GM23338 (cell line): Measurements from ENCODE around the gene TGOLN2. TPM values are rescaled to one million over a fixed set of nuclear protein-coding genes. Genes with fewer than 3 reads are reported as not detected.

Experiments used
- ATAC-seq: fragments of 200-7000 bp; cut with Tn5 transposase; 3 replicates; pipeline ENCODE4 v1.9.1; 2020
- DNase-seq: peaks from one replicate; pipeline ENCODE4 v3.0.0-alpha.2; 2015; ENCODE audit warnings: low spot score
- H2AFZ ChIP-seq: fragments of 200-600 bp; sonication (generic); 2 replicates; pipeline ENCODE4 v1.8.0; 2016; ENCODE audit warnings: antibody characterized with exemption, mild to moderate bottlenecking, moderate library complexity
- H3F3A ChIP-seq: fragments of 200-600 bp; sonication (generic); replicated peaks from 2 replicates; pipeline ENCODE4 v1.8.0; 2017; ENCODE audit warnings: antibody characterized with exemption, mixed run types, low read depth
- H3K27ac ChIP-seq: fragments of 200-600 bp; sonication (generic); 2 replicates; pipeline ENCODE4 v1.6.1; 2016; ENCODE audit warnings: low read depth
- H3K27me3 ChIP-seq: fragments of 200-600 bp; sonication (generic); 2 replicates; pipeline ENCODE4 v1.8.0; 2016; ENCODE audit warnings: mild to moderate bottlenecking, mixed run types, moderate library complexity; ENCODE audit not compliant: insufficient read depth
- H3K36me3 ChIP-seq: fragments of 200-600 bp; sonication (generic); 2 replicates; pipeline ENCODE4 v1.8.0; 2016; ENCODE audit warnings: mild to moderate bottlenecking; ENCODE audit not compliant: insufficient read depth
- H3K4me1 ChIP-seq: fragments of 200-600 bp; sonication (generic); 2 replicates; pipeline ENCODE4 v1.8.0; 2016; ENCODE audit warnings: mild to moderate bottlenecking, moderate library complexity; ENCODE audit not compliant: insufficient read depth
- H3K4me2 ChIP-seq: fragments of 200-600 bp; sonication (generic); 2 replicates; pipeline ENCODE4 v1.7.1; 2017; ENCODE audit warnings: mixed run types
- H3K4me3 ChIP-seq: fragments of 200-600 bp; sonication (generic); 2 replicates; pipeline ENCODE4 v1.6.1; 2016; ENCODE audit warnings: mixed run types
- H3K79me2 ChIP-seq: fragments of 200-600 bp; sonication (generic); replicated peaks from 2 replicates; pipeline ENCODE4 v1.8.0; 2017; ENCODE audit warnings: mild to moderate bottlenecking; ENCODE audit not compliant: insufficient read depth
- H3K9me2 ChIP-seq: fragments of 200-600 bp; sonication (generic); 2 replicates; pipeline ENCODE4 v1.8.0; 2017; ENCODE audit not compliant: insufficient read depth
- H4K20me1 ChIP-seq: fragments of 200-600 bp; sonication (generic); replicated peaks from 2 replicates; pipeline ENCODE4 v1.8.0; 2017; ENCODE audit warnings: mild to moderate bottlenecking; ENCODE audit not compliant: insufficient read depth
- H3K27ac Mint-ChIP-seq: 2 replicates; pipeline ENCODE4 v1.8.0; 2020; ENCODE audit warnings: inconsistent platforms, mild to moderate bottlenecking, moderate library complexity, mixed read lengths
- H3K27me3 Mint-ChIP-seq: 3 replicates; pipeline ENCODE4 v1.8.0; 2022; ENCODE audit warnings: low read depth, mild to moderate bottlenecking, moderate library complexity, mixed read lengths, inconsistent platforms; ENCODE audit not compliant: insufficient read depth, poor library complexity
- H3K36me3 Mint-ChIP-seq: 3 replicates; pipeline ENCODE4 v1.8.0; 2021; ENCODE audit warnings: low read depth, mild to moderate bottlenecking, inconsistent platforms, moderate library complexity, mixed read lengths
- H3K4me1 Mint-ChIP-seq: 3 replicates; pipeline ENCODE4 v1.8.0; 2020; ENCODE audit warnings: mild to moderate bottlenecking, inconsistent platforms, mixed read lengths
- H3K4me3 Mint-ChIP-seq: 3 replicates; pipeline ENCODE4 v1.8.0; 2021; ENCODE audit warnings: moderate library complexity, mild to moderate bottlenecking, inconsistent platforms, mixed read lengths
- H3K9me3 Mint-ChIP-seq: 3 replicates; pipeline ENCODE4 v1.8.0; 2020; ENCODE audit warnings: moderate library complexity, mild to moderate bottlenecking, inconsistent platforms, mixed read lengths
- JUNB ChIP-seq: IDR thresholded peaks from one replicate; pipeline ENCODE4 v1.6.1; 2016; ENCODE audit warnings: antibody characterized with exemption; ENCODE audit not compliant: unreplicated experiment
- STAT1 ChIP-seq: IDR thresholded peaks from one replicate; pipeline ENCODE4 v1.6.1; 2016; ENCODE audit warnings: antibody characterized with exemption; ENCODE audit not compliant: unreplicated experiment
- ZNF331 ChIP-seq: fragments of 250-450 bp; sonication (Bioruptor Pico); IDR thresholded peaks from 2 replicates; pipeline ENCODE4 v1.5.0; 2020; ENCODE audit warnings: low read depth, mild to moderate bottlenecking, moderate library complexity
- polyA plus RNA-seq: library from polyadenylated mRNA; unstranded; fragments of >200 nt; fragmentation: Nextera tagmentation; extraction: Ambion mirVana; gene quantifications from 2 replicates; pipeline ENCODE4 v1.2.1, GENCODE V29; 2016
- total RNA-seq: library from RNA; depleted of rRNA; stranded (reverse); fragments of >200 nt; shearing (Covaris generic); gene quantifications from 2 replicates; pipeline ENCODE4 v1.2.3, GENCODE V29; 2014
- TF ChIP-seq, protein P1 (sequence below): fragments of 250-450 bp; sonication (Bioruptor Pico); IDR thresholded peaks from 2 replicates; pipeline ENCODE4 v1.5.0; 2020; ENCODE audit warnings: mild to moderate bottlenecking, moderate library complexity
- TF ChIP-seq, protein P2 (sequence below): IDR thresholded peaks from 2 replicates; pipeline ENCODE4 v1.6.1; 2016; ENCODE audit warnings: antibody characterized with exemption
- TF ChIP-seq, protein P3 (sequence below): IDR thresholded peaks from one replicate; pipeline ENCODE4 v1.6.1; 2018; ENCODE audit warnings: antibody characterized with exemption; ENCODE audit not compliant: unreplicated experiment

Gene TGOLN2
- total and polyA plus RNA-seq, 2 experiments from 2014 or later, result 20.8 to 48.3 TPM

DNA sequence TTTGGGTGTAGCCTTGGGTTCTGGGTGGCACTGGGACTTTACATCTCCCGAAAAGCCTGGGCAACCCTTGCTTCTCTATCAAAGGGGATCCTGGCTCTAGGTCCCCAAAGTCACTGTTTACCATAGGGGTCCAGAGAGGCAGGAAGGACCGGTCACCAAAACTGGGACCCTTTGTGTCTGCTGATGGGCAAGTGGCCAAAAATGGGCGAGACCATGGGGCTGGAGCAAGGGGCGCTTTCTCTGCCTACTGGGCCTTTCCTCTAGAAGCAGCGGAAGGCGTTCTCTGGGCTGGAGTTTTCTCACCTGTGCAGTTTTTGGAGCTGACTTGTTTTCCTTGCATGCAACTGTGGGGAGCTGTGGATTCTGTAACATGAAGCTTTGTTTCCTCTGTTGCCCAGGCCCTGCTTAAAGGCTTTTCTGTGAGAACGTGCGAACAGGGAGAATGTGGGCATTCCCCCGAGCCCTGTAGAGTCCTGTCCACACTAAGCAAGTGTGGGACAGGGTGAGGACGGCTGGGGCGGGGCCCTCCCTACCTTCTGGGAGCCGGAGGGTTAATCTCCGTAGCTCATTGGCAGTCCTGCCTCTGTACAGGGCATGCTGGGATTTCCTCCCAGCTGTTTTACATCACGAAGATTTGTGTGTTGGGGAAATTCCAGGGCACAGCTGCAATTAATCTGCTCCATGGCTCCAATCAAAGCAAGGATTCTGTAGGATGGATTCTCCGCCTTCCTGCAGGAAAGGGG is 50.2 kb downstream of the TGOLN2 start (continued):
- TF ChIP-seq, protein P1, sequence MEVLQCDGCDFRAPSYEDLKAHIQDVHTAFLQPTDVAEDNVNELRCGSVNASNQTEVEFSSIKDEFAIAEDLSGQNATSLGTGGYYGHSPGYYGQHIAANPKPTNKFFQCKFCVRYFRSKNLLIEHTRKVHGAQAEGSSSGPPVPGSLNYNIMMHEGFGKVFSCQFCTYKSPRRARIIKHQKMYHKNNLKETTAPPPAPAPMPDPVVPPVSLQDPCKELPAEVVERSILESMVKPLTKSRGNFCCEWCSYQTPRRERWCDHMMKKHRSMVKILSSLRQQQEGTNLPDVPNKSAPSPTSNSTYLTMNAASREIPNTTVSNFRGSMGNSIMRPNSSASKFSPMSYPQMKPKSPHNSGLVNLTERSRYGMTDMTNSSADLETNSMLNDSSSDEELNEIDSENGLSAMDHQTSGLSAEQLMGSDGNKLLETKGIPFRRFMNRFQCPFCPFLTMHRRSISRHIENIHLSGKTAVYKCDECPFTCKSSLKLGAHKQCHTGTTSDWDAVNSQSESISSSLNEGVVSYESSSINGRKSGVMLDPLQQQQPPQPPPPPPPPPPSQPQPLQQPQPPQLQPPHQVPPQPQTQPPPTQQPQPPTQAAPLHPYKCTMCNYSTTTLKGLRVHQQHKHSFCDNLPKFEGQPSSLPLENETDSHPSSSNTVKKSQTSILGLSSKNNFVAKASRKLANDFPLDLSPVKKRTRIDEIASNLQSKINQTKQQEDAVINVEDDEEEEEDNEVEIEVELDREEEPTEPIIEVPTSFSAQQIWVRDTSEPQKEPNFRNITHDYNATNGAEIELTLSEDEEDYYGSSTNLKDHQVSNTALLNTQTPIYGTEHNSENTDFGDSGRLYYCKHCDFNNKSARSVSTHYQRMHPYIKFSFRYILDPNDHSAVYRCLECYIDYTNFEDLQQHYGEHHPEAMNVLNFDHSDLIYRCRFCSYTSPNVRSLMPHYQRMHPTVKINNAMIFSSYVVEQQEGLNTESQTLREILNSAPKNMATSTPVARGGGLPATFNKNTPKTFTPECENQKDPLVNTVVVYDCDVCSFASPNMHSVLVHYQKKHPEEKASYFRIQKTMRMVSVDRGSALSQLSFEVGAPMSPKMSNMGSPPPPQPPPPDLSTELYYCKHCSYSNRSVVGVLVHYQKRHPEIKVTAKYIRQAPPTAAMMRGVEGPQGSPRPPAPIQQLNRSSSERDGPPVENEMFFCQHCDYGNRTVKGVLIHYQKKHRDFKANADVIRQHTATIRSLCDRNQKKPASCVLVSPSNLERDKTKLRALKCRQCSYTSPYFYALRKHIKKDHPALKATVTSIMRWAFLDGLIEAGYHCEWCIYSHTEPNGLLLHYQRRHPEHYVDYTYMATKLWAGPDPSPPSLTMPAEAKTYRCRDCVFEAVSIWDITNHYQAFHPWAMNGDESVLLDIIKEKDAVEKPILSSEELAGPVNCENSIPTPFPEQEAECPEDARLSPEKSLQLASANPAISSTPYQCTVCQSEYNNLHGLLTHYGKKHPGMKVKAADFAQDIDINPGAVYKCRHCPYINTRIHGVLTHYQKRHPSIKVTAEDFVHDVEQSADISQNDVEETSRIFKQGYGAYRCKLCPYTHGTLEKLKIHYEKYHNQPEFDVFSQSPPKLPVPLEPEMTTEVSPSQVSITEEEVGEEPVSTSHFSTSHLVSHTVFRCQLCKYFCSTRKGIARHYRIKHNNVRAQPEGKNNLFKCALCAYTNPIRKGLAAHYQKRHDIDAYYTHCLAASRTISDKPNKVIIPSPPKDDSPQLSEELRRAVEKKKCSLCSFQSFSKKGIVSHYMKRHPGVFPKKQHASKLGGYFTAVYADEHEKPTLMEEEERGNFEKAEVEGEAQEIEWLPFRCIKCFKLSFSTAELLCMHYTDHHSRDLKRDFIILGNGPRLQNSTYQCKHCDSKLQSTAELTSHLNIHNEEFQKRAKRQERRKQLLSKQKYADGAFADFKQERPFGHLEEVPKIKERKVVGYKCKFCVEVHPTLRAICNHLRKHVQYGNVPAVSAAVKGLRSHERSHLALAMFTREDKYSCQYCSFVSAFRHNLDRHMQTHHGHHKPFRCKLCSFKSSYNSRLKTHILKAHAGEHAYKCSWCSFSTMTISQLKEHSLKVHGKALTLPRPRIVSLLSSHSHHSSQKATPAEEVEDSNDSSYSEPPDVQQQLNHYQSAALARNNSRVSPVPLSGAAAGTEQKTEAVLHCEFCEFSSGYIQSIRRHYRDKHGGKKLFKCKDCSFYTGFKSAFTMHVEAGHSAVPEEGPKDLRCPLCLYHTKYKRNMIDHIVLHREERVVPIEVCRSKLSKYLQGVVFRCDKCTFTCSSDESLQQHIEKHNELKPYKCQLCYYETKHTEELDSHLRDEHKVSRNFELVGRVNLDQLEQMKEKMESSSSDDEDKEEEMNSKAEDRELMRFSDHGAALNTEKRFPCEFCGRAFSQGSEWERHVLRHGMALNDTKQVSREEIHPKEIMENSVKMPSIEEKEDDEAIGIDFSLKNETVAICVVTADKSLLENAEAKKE (CRISPR knock-in tag), result no peak

DNA sequence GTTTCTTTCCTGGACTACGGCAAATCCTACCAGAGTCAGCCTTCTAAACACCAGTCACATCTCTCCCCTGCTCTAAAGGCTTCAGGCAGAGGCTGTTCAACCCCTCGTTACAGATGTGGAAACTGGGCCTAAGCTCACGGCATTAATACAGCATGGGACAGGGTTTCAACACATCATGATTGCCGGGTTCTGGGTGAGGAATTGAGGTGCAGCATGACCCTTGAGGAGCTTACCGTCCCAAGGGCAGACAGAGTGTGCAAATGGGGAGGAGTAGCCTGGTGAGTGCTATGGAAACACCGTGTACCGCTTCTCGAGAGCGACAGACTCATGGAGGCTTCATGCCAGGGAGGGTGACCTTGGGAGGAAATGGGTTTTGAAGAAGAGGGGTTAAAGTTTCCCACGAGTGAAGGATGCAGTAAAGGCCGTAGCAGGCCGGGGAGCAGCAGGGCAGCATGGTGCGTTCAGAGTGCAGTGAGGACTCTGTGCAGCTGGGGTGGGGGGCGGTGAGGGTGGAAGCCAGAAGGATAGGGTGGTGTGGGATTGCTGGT is 51.1 kb downstream of the TGOLN2 start:
- peaks cover 14% of the 10 kb centered on the region; the same call in 2 of the 3 replicates for H3K36me3 Mint-ChIP-seq
- no peaks in the 10 kb centered on the region for H3K27me3 ChIP-seq
- H3K9me3 Mint-ChIP-seq, result no peaks in the 10 kb centered on the region
- peaks cover 45% of the 10 kb centered on the region for H3K4me1 ChIP-seq
- ATAC-seq, result no peak; the same call in 2 of the 3 replicates
- no peak overlapping the region for H2AFZ ChIP-seq
- DNase-seq, result no peak
- no peak for TF ChIP-seq ZNF331 (CRISPR knock-in tag)
- TF ChIP-seq, protein P2, sequence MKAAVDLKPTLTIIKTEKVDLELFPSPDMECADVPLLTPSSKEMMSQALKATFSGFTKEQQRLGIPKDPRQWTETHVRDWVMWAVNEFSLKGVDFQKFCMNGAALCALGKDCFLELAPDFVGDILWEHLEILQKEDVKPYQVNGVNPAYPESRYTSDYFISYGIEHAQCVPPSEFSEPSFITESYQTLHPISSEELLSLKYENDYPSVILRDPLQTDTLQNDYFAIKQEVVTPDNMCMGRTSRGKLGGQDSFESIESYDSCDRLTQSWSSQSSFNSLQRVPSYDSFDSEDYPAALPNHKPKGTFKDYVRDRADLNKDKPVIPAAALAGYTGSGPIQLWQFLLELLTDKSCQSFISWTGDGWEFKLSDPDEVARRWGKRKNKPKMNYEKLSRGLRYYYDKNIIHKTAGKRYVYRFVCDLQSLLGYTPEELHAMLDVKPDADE, result no peak
- TF ChIP-seq STAT1, result no peak
- no peak for TF ChIP-seq JUNB
- TF ChIP-seq, protein P3, sequence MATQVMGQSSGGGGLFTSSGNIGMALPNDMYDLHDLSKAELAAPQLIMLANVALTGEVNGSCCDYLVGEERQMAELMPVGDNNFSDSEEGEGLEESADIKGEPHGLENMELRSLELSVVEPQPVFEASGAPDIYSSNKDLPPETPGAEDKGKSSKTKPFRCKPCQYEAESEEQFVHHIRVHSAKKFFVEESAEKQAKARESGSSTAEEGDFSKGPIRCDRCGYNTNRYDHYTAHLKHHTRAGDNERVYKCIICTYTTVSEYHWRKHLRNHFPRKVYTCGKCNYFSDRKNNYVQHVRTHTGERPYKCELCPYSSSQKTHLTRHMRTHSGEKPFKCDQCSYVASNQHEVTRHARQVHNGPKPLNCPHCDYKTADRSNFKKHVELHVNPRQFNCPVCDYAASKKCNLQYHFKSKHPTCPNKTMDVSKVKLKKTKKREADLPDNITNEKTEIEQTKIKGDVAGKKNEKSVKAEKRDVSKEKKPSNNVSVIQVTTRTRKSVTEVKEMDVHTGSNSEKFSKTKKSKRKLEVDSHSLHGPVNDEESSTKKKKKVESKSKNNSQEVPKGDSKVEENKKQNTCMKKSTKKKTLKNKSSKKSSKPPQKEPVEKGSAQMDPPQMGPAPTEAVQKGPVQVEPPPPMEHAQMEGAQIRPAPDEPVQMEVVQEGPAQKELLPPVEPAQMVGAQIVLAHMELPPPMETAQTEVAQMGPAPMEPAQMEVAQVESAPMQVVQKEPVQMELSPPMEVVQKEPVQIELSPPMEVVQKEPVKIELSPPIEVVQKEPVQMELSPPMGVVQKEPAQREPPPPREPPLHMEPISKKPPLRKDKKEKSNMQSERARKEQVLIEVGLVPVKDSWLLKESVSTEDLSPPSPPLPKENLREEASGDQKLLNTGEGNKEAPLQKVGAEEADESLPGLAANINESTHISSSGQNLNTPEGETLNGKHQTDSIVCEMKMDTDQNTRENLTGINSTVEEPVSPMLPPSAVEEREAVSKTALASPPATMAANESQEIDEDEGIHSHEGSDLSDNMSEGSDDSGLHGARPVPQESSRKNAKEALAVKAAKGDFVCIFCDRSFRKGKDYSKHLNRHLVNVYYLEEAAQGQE, result no peak
- no peaks in the 10 kb centered on the region for H3K9me2 ChIP-seq
- H3K79me2 ChIP-seq, result peaks cover 88% of the 10 kb centered on the region
- peaks cover 74% of the 10 kb centered on the region for H3K4me1 Mint-ChIP-seq
- H4K20me1 ChIP-seq, result peaks cover 62% of the 10 kb centered on the region
- H3F3A ChIP-seq, result 0 out of 2 replicates have a peak, but pooled peaks cover 2% of the 10 kb centered on the region
- no peak overlapping the region; the same call in 1 of the 2 replicates for H3K4me2 ChIP-seq
- no peak overlapping the region for H3K4me3 Mint-ChIP-seq
- H3K4me3 ChIP-seq, result no peak overlapping the region
- peak overlapping the region; percentile 6 for H3K27ac Mint-ChIP-seq
- H3K27ac ChIP-seq, result peak overlapping the region; percentile 79; the same call in 1 of the 2 replicates
- no peaks in the 10 kb centered on the region for H3K36me3 ChIP-seq
- H3K27me3 Mint-ChIP-seq, result peaks cover 33% of the 10 kb centered on the region
